ENCODE results near the gene SORL1. TPM values are rescaled to one million over a fixed set of nuclear protein-coding genes. Genes with fewer than 3 reads are reported as not detected.

Gene SORL1
- total and polyA plus RNA-seq, 2 of the 13 experiments (the other 11 are each of a cell fraction or from before 2014, with no cell fraction given), result 21.3 to 148 TPM

DNA sequence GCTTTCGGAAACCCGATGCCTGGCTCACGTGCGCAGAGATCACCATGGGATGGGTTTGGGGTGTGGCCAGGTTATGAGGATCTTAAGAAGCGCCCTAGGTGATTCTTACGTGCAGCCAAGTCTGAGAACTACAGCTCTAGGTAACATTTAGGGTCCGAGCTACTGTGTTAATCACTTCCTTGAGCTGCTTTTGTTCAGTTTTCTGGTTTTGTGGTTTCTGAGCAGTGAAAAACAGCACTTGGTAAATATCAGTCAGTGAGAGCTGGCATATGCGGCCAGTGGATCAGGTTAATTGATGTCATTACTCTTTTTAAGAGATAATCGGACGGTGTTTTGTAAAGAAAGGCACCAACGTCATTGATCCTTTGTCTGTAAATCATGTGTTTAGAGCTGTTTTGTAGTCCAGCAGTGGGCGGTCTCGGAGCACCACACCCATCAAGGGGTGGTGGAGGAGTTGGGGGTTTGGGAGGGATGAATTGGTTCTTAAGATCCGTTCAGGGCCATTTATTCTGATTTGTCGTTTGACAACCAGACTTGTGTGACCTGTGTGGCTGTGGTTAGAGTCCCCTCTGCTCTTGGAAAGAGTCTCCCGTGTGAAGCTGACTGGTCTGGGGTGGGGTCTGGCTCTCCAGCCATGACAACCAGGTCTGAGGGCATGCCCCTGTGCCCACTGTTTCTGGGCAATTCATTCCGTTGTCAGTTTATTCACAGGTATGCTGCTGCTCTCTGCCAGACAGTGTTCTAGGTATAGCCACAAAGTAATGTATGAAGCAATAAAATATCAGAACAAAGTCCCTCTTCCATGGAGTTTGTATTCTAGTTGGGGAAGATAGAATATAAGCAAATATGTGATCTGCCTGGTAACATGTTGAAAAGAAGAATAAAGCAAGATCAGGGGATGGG lies 62.6 kb downstream of the SORL1 start (continued):
- TF ChIP-seq, protein P1, sequence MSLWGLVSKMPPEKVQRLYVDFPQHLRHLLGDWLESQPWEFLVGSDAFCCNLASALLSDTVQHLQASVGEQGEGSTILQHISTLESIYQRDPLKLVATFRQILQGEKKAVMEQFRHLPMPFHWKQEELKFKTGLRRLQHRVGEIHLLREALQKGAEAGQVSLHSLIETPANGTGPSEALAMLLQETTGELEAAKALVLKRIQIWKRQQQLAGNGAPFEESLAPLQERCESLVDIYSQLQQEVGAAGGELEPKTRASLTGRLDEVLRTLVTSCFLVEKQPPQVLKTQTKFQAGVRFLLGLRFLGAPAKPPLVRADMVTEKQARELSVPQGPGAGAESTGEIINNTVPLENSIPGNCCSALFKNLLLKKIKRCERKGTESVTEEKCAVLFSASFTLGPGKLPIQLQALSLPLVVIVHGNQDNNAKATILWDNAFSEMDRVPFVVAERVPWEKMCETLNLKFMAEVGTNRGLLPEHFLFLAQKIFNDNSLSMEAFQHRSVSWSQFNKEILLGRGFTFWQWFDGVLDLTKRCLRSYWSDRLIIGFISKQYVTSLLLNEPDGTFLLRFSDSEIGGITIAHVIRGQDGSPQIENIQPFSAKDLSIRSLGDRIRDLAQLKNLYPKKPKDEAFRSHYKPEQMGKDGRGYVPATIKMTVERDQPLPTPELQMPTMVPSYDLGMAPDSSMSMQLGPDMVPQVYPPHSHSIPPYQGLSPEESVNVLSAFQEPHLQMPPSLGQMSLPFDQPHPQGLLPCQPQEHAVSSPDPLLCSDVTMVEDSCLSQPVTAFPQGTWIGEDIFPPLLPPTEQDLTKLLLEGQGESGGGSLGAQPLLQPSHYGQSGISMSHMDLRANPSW (CRISPR knock-in tag; IDR thresholded peaks at IDR 0.05; ENCODE audit: borderline replicate concordance), result no peak

DNA sequence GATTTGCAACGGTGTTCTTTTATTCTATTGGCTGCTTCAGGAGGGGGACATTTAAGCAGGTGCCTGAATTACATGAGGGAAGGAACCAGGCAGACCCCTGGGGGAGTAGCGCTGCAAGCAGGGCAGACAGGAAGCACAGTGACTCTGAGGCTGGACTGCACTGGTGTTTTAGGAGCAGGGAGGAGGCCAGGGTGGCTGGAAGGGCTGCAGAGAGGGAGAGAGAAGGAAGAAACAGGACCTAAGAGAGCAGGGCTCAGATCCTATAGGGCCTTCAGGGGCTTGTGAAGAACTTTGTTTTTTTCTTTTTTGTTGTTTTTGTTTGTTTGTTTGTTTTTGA lies 63.2 kb downstream of the SORL1 start:
- DNase-seq (ENCODE audit: low spot score) (no peak), FAIRE-seq (no peak), ATAC-seq (no peak)
- no peaks in the 10 kb centered on the region; a peak in 1 of 5 replicates for H3K27me3 ChIP-seq (ENCODE audit: control insufficient read depth in 1 of 2, insufficient read depth in 2 of 2, low read length in 2 of 2)
- no peaks in the 10 kb centered on the region for H3K9me3 ChIP-seq (ENCODE audit: low read length)
- H3K4me2 ChIP-seq (ENCODE audit: low read depth, low read length), result no peak overlapping the region
- peaks cover 3% of the 10 kb centered on the region for H4K20me1 ChIP-seq (ENCODE audit: insufficient read depth, low read length)
- H3K27ac ChIP-seq (ENCODE audit: extremely low read length, insufficient read depth, low read length), result no peak overlapping the region
- ChIA-PET POLR2A (no interaction called here), CTCF (ENCODE audit: low intra/inter-chr PET ratio, low total read pairs) (no interaction called here)
- peaks cover 2% of the 10 kb centered on the region for H3K79me2 ChIP-seq (ENCODE audit: insufficient read depth, low read length)
- H3K36me3 ChIP-seq (replicated peaks in 1 of 2; ENCODE audit: control insufficient read depth in 1 of 2, insufficient read depth in 2 of 2, low read length in 2 of 2), result peaks cover 47 to 88% of the 10 kb centered on the region in 2 experiments
- H2AFZ ChIP-seq (ENCODE audit: low read length), result no peak overlapping the region
- H3K9ac ChIP-seq (ENCODE audit: insufficient read depth, low read depth, low read length), result no peak overlapping the region
- intact Hi-C loops (cut with micrococcal nuclease; ENCODE audit: unreplicated experiment), result no loop called here
- in situ Hi-C loops (cut with HindIII; ENCODE audit: extremely low pct_ligation_motif_present, low pct_unique_long_range_greater_than_20kb), result no loop called here
- no peak overlapping the region for H3K4me3 ChIP-seq (replicated peaks in 1 of 3; ENCODE audit: insufficient read depth in 1 of 3, low read depth in 2 of 3, low read length in 3 of 3)
- no TSS peak for BruUV-seq (replicated peaks)
- 96% methylated on average over 2 of the region's 2 CpGs for WGBS (ENCODE audit: low lambda C conversion rate)
- H3K4me1 ChIP-seq (ENCODE audit: insufficient read depth, low read length), result no peaks in the 10 kb centered on the region
- TF ChIP-seq KDM5B (CRISPR knock-in tag; IDR thresholded peaks at IDR 0.05; ENCODE audit: borderline replicate concordance) (no peak), MEIS1 (CRISPR knock-in tag; IDR thresholded peaks at IDR 0.05; ENCODE audit: borderline replicate concordance) (no peak), AGO2 (optimal IDR thresholded peaks at IDR 0.05; ENCODE audit: low read depth, low read length) (no peak), ZNF3 (CRISPR knock-in tag; IDR thresholded peaks at IDR 0.05) (no peak), ZNF841 (CRISPR knock-in tag; IDR thresholded peaks at IDR 0.05; ENCODE audit: borderline replicate concordance) (no peak), SRY (CRISPR knock-in tag; IDR thresholded peaks at IDR 0.05) (no peak), ZNF775 (CRISPR knock-in tag; IDR thresholded peaks at IDR 0.05; ENCODE audit: borderline replicate concordance) (no peak), PHF21A (CRISPR knock-in tag; IDR thresholded peaks at IDR 0.05) (no peak)
- TF ChIP-seq, protein P2, sequence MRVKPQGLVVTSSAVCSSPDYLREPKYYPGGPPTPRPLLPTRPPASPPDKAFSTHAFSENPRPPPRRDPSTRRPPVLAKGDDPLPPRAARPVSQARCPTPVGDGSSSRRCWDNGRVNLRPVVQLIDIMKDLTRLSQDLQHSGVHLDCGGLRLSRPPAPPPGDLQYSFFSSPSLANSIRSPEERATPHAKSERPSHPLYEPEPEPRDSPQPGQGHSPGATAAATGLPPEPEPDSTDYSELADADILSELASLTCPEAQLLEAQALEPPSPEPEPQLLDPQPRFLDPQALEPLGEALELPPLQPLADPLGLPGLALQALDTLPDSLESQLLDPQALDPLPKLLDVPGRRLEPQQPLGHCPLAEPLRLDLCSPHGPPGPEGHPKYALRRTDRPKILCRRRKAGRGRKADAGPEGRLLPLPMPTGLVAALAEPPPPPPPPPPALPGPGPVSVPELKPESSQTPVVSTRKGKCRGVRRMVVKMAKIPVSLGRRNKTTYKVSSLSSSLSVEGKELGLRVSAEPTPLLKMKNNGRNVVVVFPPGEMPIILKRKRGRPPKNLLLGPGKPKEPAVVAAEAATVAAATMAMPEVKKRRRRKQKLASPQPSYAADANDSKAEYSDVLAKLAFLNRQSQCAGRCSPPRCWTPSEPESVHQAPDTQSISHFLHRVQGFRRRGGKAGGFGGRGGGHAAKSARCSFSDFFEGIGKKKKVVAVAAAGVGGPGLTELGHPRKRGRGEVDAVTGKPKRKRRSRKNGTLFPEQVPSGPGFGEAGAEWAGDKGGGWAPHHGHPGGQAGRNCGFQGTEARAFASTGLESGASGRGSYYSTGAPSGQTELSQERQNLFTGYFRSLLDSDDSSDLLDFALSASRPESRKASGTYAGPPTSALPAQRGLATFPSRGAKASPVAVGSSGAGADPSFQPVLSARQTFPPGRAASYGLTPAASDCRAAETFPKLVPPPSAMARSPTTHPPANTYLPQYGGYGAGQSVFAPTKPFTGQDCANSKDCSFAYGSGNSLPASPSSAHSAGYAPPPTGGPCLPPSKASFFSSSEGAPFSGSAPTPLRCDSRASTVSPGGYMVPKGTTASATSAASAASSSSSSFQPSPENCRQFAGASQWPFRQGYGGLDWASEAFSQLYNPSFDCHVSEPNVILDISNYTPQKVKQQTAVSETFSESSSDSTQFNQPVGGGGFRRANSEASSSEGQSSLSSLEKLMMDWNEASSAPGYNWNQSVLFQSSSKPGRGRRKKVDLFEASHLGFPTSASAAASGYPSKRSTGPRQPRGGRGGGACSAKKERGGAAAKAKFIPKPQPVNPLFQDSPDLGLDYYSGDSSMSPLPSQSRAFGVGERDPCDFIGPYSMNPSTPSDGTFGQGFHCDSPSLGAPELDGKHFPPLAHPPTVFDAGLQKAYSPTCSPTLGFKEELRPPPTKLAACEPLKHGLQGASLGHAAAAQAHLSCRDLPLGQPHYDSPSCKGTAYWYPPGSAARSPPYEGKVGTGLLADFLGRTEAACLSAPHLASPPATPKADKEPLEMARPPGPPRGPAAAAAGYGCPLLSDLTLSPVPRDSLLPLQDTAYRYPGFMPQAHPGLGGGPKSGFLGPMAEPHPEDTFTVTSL (CRISPR knock-in tag; IDR thresholded peaks at IDR 0.05; ENCODE audit: borderline replicate concordance), result no peak

Measured in HepG2 (cell line).